ENCODE measurements around the gene CCNT2. TPM values are rescaled to one million over a fixed set of nuclear protein-coding genes. Genes with fewer than 3 reads are reported as not detected.

Gene CCNT2
- total RNA-seq, 8 experiments from 2014 or later: 23.6 to 52.6 (median 45.3) TPM

DNA sequence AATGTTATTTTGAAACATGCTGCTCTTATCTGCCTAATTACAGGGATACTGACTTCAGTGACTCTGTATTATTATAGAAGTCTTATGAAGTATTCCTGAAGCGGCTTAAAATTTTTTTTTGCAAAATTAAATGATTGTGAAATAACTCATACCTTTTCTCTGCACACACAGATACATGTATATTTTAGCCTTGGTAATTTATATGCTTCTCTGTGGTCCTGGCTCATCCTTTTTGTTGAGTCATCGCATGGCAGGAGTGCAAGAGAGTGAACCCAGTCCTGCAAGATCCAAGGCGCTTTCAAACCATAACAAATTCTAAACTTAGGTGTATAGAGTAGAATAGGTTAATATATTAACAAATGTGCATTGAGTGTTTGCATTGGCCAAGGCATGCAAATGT is 8.6 kb downstream of the CCNT2 start:
- in situ Hi-C loops (cut with MboI; ENCODE audit: low pct_unique_long_range_greater_than_20kb in 2 of 9, low sequenced_read_pairs in 9 of 9, unreplicated experiment in 9 of 9): no loop called here
- WGBS, 10 experiments: 83 to 100% (median 90%) methylated on average over 2 to 3 of the region's 3 CpGs; no CpG with 5 or more reads in 1 of the 10 experiments
- H3K4me3 ChIP-seq: no peak overlapping the region
- H3K27ac ChIP-seq: no peak overlapping the region
- peaks cover 0 to 13% of the 10 kb centered on the region in 2 donors for H3K4me1 ChIP-seq (replicated peaks in 1 of 2)
- peak in 6 of 8 experiments; percentile 23 to 50 (median 41) for ATAC-seq (replicated peaks in 6 of 8)

GRCh38 chr2:134932864-134933526 is 14.4 kb downstream of the CCNT2 start:
- H3K4me3 ChIP-seq: no peak overlapping the region
- H3K27ac ChIP-seq: no peak overlapping the region
- WGBS, 10 experiments: 76 to 100% (median 90%) methylated on average over 2 to 3 of the region's 3 CpGs
- ATAC-seq (replicated peaks in 6 of 8): no peak
- H3K4me1 ChIP-seq (replicated peaks in 1 of 2): peaks cover 2 to 4% of the 10 kb centered on the region in 2 donors
- in situ Hi-C loops (cut with MboI; ENCODE audit: low pct_unique_long_range_greater_than_20kb in 2 of 9, low sequenced_read_pairs in 9 of 9, unreplicated experiment in 9 of 9): no loop called here

GRCh38 chr2:134933732-134934131 is 15.1 kb downstream of the CCNT2 start:
- H3K27ac ChIP-seq: no peak overlapping the region
- no peak for ATAC-seq (replicated peaks in 6 of 8)
- in situ Hi-C loops (cut with MboI; ENCODE audit: low pct_unique_long_range_greater_than_20kb in 2 of 9, low sequenced_read_pairs in 9 of 9, unreplicated experiment in 9 of 9): no loop called here
- H3K4me1 ChIP-seq (replicated peaks in 1 of 2): peaks cover 2 to 4% of the 10 kb centered on the region in 2 donors
- no peak overlapping the region for H3K4me3 ChIP-seq
- WGBS, 10 experiments: 78 to 100% (median 100%) methylated on average over 1 of the region's 1 CpG; no CpG with 5 or more reads in 4 of the 10 experiments

DNA sequence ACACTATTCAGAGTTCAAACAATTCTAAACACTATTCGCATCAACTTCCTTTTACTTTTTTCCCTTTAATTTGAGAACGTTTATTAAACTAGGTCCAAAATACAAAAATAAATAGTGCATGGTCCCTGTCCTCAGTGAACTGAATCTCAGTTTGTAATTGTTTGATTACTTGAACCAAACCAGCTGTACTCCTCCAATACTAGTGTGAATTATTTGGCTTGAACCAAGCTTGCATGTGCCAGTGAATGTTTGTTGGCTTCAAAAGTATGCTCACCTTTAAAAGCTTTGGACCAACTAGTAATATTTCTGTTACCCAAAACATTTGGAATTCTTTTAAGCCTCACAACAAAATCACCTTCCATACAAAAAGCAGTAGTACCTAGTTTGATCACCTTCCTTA is 15.5 kb downstream of the CCNT2 start:
- no peak for ATAC-seq (replicated peaks in 6 of 8)
- in situ Hi-C loops (cut with MboI; ENCODE audit: low pct_unique_long_range_greater_than_20kb in 2 of 9, low sequenced_read_pairs in 9 of 9, unreplicated experiment in 9 of 9): no loop called here
- Histone ChIP-seq H3K4me1 (replicated peaks in 1 of 2) (peaks cover 2 to 4% of the 10 kb centered on the region in 2 donors), H3K27ac (no peak overlapping the region), H3K4me3 (no peak overlapping the region)
- 50 to 96% (median 75%) methylated on average over 1 to 2 of the region's 2 CpGs; no CpG with 5 or more reads in 2 of the 10 experiments for WGBS, 10 experiments

- Histone ChIP-seq H3K4me3 (no peak overlapping the region), H3K27ac (no peak overlapping the region), H3K4me1 (replicated peaks in 1 of 2) (peaks cover 2 to 4% of the 10 kb centered on the region in 2 donors)
- ATAC-seq (replicated peaks in 6 of 8): no peak
- 0 to 57% (median 20%) methylated on average over 1 of the region's 1 CpG; no CpG with 5 or more reads in 5 of the 10 experiments for WGBS, 10 experiments
- in situ Hi-C loops (cut with MboI; ENCODE audit: low pct_unique_long_range_greater_than_20kb in 2 of 9, low sequenced_read_pairs in 9 of 9, unreplicated experiment in 9 of 9): no loop called here
Observed at GRCh38 chr2:134934641-134935040, 16.0 kb downstream of the CCNT2 start.

DNA sequence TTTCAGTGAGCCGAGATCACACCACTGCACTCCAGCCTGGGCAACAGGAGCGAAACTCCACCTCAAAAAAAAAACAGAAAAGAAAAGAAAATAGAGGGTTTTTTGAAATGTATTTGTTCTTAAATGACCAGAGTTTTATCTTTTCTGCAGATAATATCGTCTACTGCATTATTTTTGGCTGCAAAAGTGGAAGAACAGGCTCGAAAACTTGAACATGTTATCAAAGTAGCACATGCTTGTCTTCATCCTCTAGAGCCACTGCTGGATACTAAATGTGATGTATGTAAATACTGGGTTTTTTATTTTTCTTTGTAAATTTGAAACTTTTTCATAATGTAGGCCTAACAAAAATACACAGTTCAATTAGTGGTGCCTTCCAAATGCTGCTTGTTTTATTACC is 18.1 kb downstream of the CCNT2 start:
- in situ Hi-C loops (cut with MboI; ENCODE audit: low pct_unique_long_range_greater_than_20kb in 2 of 9, low sequenced_read_pairs in 9 of 9, unreplicated experiment in 9 of 9): no loop called here
- Histone ChIP-seq H3K4me3 (no peak overlapping the region), H3K27ac (no peak overlapping the region), H3K4me1 (replicated peaks in 1 of 2) (peaks cover 0 to 4% of the 10 kb centered on the region in 2 donors)
- ATAC-seq (replicated peaks in 6 of 8): no peak
- 63 to 100% (median 95%) methylated on average over 1 to 4 of the region's 4 CpGs for WGBS, 10 experiments

DNA sequence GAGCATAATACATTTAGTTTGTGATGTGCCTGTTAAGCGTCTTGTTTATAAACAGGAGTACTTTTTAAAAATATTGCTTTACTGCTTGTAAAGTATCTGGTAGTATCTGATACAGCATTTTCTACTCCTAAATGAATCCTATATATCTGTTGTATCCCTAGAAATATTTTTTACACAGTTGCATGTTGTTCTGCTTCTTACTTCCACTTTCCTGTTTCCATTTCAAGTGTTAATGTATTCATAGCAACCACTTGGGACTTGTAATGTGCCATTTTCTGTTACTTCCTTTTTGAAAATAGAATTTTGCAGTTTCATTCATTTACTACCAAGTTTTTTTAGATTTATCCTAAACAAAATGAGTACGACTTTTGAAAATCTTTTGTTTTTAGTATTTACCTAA is 24.9 kb downstream of the CCNT2 start:
- Histone ChIP-seq H3K4me1 (replicated peaks in 1 of 2) (no peaks in the 10 kb centered on the region), H3K27ac (no peak overlapping the region), H3K4me3 (no peak overlapping the region)
- ATAC-seq (replicated peaks in 6 of 8): no peak
- WGBS, 10 experiments: 76 to 100% (median 100%) methylated on average over 1 to 2 of the region's 2 CpGs
- in situ Hi-C loops (cut with MboI; ENCODE audit: low pct_unique_long_range_greater_than_20kb in 2 of 9, low sequenced_read_pairs in 9 of 9, unreplicated experiment in 9 of 9): no loop called here

DNA sequence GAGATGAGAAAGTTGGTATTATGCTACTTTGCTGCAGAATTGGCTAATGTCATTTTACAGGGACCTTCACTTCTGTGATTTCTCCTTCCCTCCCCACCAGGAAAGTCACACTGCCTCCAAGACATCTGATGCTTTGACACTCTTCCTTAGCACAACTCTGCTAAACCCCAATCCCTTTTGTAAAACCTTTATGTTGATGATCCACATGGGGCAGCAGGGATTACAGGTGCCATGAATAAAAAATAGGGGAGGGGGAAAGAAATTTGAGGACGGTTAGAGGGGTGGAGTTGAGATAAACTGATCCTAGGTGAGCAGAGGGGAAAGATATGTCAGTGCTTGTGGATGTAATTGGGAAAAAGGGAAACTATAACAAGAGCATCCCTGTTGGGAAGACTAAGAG is 26.4 kb downstream of the CCNT2 start:
- in situ Hi-C loops (cut with MboI; ENCODE audit: low pct_unique_long_range_greater_than_20kb in 2 of 9, low sequenced_read_pairs in 9 of 9, unreplicated experiment in 9 of 9): no loop called here
- Histone ChIP-seq H3K4me3 (no peak overlapping the region), H3K27ac (no peak overlapping the region), H3K4me1 (replicated peaks in 1 of 2) (no peaks in the 10 kb centered on the region)
- 60 to 100% (median 88%) methylated on average over 1 of the region's 1 CpG; no CpG with 5 or more reads in 3 of the 10 experiments for WGBS, 10 experiments
- ATAC-seq (replicated peaks in 6 of 8): no peak

DNA sequence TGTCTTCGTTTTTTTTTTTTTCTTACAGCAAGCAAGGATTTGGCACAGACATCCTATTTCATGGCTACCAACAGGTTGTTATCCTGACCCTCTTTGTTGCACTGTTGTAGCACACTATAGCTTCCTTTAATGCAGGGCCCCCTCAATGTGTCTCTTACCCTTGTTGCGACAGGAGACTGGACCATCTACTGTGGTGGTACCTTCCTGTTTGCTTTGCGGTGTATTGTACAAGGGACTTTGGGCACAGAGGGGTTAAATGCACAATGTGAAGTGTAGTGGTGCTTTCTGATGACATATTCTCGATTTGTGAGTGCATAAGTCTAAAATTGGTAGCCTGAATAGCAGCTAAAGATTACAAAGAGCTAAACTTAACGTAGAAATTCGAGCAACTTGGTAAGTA is 27.5 kb downstream of the CCNT2 start:
- 77 to 100% (median 95%) methylated on average over 3 to 6 of the region's 6 CpGs for WGBS, 10 experiments
- in situ Hi-C loops (cut with MboI; ENCODE audit: low pct_unique_long_range_greater_than_20kb in 2 of 9, low sequenced_read_pairs in 9 of 9, unreplicated experiment in 9 of 9): no loop called here
- Histone ChIP-seq H3K4me3 (no peak overlapping the region), H3K4me1 (replicated peaks in 1 of 2) (no peaks in the 10 kb centered on the region), H3K27ac (no peak overlapping the region)
- ATAC-seq (replicated peaks in 6 of 8): no peak

DNA sequence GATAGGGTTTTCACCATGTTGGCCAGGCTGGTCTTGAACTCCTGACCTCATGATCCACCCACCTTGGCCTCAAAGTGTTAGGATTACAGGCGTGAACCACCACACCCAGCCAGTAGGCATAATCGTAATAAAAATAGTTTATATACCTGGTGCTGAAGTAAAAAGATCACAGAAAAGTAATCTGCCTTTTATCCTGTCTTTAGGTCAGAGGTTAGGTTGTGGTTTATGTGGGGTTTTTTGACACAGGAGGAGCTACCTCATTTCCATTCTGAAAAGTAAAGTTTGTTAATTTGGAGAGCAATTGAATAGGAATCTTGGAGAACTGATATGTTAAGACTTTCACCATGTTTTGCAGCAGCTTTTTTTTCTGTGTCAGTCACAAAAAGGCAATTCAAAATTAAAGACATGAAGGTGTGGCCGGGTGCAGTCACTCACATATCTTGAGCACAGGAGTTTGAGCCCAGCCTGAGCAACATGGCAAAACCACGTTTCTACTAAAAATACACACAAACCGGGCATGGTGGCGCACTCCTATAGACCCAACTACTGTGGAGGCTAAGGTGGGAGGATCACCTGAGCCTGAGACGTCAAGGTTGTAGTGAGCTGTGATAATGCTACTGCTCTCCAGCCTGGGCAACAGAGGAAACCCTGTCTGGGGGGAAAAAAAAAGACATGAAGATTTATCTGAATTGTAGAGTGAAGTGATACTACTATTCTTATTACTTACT is 31.5 kb downstream of the CCNT2 start:
- WGBS, 10 experiments: 60 to 100% (median 88%) methylated on average over 1 to 7 of the region's 7 CpGs
- no peak overlapping the region for H3K27ac ChIP-seq
- peak in 1 of 8 experiments; percentile 53 for ATAC-seq (replicated peaks in 6 of 8)
- no peaks in the 10 kb centered on the region for H3K4me1 ChIP-seq (replicated peaks in 1 of 2)
- in situ Hi-C loops (cut with MboI; ENCODE audit: low pct_unique_long_range_greater_than_20kb in 2 of 9, low sequenced_read_pairs in 9 of 9, unreplicated experiment in 9 of 9): no loop called here
- no peak overlapping the region for H3K4me3 ChIP-seq

DNA sequence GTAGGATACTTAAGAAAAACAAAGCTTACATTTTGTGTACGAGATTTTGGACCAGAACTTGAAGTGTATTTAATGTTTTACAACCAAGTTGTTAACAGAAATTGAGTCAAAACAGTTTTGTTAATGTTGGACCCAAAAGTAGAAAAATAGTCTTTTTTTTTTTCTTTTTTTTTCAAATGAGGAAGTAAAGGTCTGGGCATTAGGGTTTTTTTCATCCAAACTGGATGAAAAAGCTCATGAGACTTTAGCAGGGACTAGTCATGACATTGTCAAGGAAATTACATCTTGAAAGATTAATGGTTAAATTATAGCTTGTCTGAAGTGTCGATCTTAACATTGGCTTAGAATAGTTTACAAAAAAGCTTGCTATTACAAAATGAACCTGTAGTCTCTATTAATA is 32.3 kb downstream of the CCNT2 start:
- ATAC-seq (replicated peaks in 6 of 8): no peak
- in situ Hi-C loops (cut with MboI; ENCODE audit: low pct_unique_long_range_greater_than_20kb in 2 of 9, low sequenced_read_pairs in 9 of 9, unreplicated experiment in 9 of 9): no loop called here
- Histone ChIP-seq H3K4me3 (no peak overlapping the region), H3K27ac (no peak overlapping the region), H3K4me1 (replicated peaks in 1 of 2) (no peaks in the 10 kb centered on the region)
- WGBS, 10 experiments: 78 to 100% (median 100%) methylated on average over 1 to 2 of the region's 2 CpGs; no CpG with 5 or more reads in 1 of the 10 experiments

GRCh38 chr2:134952608-134953007 is 34.0 kb downstream of the CCNT2 start:
- no peak overlapping the region for H3K4me3 ChIP-seq
- H3K4me1 ChIP-seq (replicated peaks in 1 of 2): no peaks in the 10 kb centered on the region
- no peak overlapping the region for H3K27ac ChIP-seq
- WGBS, 10 experiments: 4 to 100% (median 97%) methylated on average over 2 to 3 of the region's 3 CpGs
- in situ Hi-C loops (cut with MboI; ENCODE audit: low pct_unique_long_range_greater_than_20kb in 2 of 9, low sequenced_read_pairs in 9 of 9, unreplicated experiment in 9 of 9): no loop called here
- ATAC-seq (replicated peaks in 6 of 8): peak in 3 of 8 experiments; percentile 54 to 82 (median 67)

GRCh38 chr2:134954065-134954464 is 35.4 kb downstream of the CCNT2 start:
- Histone ChIP-seq H3K4me3 (no peak overlapping the region), H3K27ac (no peak overlapping the region), H3K4me1 (replicated peaks in 1 of 2) (no peaks in the 10 kb centered on the region)
- in situ Hi-C loops (cut with MboI; ENCODE audit: low pct_unique_long_range_greater_than_20kb in 2 of 9, low sequenced_read_pairs in 9 of 9, unreplicated experiment in 9 of 9): no loop called here
- 92 to 100% (median 92%) methylated on average over 2 to 5 of the region's 5 CpGs; no CpG with 5 or more reads in 6 of the 10 experiments for WGBS, 10 experiments
- no peak for ATAC-seq (replicated peaks in 6 of 8)
